GM21447 (cell line): ENCODE data around the gene RAMP3.
"Not testable (repeated sequence)": the region's sequence is repeated elsewhere in the genome, so short reads cannot be mapped to it uniquely, and the experiment has no call there.

Experiments
- ATAC-seq: cut with Tn5 transposase; IDR thresholded peaks from one replicate; pipeline ENCODE4 v1.9.1; 2021; ENCODE audit not compliant: unreplicated experiment

The RAMP3 gene

GRCh38 chr7:45155941-45156340 is 1.6 kb upstream of the RAMP3 start:
- no peak for ATAC-seq

DNA sequence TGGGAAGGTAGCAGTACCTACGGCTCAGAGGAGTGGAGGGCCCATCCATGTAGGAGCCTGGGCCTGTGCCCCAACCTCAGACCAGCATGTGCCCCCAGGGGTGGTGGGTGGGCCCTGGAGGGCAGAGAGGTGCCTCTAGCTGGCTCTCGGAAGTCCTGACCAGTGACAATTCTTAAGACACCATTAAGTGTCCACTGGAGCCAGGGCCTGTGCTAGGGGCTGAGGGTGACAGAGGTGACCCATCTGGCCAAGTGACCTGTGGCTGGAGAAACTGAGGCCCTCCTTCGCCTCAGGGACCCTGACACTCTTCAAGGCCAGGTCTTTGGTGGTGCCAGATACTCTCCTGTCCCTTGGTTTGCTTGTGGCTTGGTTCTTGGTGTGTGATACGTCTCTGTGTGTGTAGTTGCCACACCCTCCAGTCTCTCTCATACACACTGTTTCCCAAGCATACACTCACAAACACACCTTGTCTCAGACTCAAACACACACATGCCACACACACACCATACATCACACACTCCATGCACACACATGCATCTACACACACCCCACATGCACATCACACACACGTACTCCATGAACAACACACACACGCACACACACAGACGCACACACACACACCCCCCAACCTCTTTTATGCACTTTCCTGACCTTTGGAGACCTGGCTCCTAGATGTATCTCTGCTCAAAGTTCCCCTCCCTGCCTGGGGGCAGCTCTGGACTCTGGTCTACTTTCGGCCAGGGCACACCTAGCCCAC is 897 bp upstream of the RAMP3 start:
- ATAC-seq, result no peak

DNA sequence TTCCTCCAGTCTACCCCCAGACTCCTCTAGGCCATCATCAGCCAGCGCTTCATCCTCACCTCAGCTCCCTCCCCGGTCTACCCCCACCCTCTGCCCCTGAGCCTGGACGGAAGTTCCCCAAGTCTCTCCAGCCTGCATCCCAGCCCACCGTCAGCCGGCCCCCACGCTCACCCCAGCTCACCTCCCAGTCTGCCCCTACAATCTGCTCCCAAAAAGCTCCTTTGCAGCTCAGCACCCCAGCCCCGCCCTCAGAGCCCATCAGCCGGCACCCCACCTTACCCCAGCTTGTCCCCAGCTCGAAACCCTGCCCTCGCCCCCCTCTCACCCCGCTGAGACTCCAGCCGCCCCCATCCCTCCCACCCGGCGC is 322 bp upstream of the RAMP3 start:
- no peak for ATAC-seq

DNA sequence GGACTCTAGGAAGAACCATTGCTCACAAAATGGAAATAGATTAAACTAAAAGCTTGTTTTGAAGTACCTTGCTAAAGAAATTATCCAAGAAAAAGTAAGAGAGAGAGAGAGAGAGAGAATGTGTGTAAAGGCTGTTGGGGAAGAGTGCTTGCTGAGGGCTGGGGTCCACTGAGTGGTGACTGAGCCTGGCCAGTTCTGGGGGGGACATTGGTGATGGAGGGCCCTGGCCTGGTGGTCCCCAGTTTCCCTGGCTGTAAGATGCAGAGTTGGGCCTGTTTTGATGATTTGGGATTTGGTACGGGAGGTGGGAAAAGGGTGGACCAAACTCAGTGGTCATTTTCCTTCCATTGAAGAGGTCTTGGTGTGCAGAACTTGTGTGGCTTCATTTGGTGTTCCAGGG is 880 bp downstream of the RAMP3 start:
- ATAC-seq, result no peak

DNA sequence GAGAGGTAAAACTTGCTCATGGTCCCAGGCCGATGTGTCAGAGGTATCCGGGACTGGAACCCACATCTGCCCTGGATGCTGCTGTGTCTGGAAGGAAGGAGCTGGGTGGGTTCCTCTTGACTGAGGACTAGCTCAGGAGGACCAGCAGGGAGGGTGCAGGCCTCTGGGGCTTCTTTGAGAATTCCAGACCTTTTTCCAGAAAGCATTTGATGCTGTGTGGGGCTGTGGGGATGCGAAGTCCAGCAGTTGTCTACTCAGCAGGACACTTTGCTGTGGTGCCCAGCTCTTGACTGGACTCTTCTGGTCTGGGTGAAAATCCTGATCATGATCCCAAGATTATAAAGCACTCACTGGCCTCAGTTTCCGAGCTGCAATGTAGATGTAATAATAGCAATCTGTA is 1.7 kb downstream of the RAMP3 start:
- no peak for ATAC-seq

GRCh38 chr7:45160417-45160881 is 2.9 kb downstream of the RAMP3 start:
- ATAC-seq, result peak; percentile 69

DNA sequence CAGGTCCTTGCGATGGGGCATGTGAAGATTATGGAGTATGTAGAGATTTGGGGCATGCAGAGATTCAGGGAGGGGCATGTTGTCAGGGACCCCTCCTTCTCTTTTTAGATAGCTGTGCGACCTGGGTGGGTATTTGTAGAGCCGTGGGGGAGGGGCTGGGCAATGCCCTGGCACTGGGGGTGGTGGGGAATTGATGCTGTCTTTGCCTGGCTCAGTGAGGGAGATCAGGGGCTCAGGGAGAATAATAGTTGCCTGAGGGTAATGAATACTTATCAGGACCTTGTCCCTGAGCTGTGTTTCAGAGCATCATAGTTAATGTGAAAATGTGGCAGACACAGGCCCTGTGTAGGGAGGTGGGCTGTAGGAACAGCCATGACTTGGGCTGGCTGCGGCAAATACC is 3.5 kb downstream of the RAMP3 start:
- ATAC-seq, result no peak

DNA sequence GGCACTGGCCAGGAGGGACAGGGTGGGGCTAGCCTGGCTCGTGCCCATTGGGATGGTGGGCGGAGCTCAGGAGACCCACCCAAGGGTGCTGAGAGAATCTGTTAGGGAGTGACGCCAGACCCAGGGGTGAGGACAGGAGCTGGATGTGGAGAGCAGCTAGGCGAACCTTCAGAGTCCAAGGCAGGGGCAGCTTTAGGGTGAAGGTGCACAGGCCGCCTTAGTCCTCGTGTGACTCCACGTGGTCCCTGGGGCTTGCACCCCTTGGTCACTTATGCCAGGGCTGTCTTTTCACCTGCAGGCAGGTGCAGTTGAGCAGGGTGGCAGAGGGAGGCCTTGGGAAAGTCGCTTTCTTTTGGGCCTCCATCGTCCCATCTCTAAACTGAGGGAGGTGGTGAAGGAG is 4.3 kb downstream of the RAMP3 start:
- no peak for ATAC-seq

- ATAC-seq, result no peak
These were observed 4.8 kb downstream of the RAMP3 start for GRCh38 chr7:45162311-45162845.

- no peak for ATAC-seq
These were observed 5.5 kb downstream of the RAMP3 start for GRCh38 chr7:45162943-45163691.

DNA sequence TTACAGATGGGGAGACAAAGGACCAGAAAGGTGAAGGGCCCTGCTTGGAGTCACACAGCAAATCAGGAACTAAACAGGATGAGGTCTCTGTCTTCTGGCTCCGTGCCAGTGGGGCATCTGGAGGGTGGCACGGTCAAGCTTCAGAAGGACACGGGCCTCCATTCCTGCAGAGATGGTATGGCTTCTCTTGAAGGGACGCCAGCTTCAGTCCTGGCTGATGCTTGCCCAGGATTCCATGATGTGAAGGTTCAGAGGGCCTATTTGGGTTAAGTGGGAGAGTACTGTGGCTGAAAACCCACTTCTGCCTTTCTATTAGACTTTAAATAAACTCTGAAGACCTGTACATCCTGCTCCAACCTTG is 6.1 kb downstream of the RAMP3 start:
- no peak for ATAC-seq

GRCh38 chr7:45164271-45164670 is 6.7 kb downstream of the RAMP3 start:
- not testable (repeated sequence) for ATAC-seq

DNA sequence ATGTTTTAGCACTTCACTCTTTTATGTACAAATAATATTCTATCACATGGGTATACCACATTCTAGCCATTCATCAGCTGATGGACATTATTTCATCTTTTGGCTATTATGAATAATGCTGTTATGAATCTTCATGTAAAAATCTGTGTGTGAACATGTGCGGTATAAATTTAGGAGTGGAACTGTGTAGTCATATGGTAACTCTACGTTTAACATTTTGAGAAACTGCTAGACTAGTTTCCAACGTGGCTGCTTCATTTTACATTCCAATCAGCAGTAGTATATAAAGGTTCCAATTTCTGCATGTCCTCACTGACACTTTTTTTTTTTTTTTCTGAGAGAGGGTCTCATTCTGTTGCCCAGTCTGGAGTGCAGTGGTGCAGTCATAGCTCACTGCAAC is 8.3 kb downstream of the RAMP3 start:
- no peak for ATAC-seq

GRCh38 chr7:45171946-45172345 is 14.4 kb downstream of the RAMP3 start:
- no peak for ATAC-seq

DNA sequence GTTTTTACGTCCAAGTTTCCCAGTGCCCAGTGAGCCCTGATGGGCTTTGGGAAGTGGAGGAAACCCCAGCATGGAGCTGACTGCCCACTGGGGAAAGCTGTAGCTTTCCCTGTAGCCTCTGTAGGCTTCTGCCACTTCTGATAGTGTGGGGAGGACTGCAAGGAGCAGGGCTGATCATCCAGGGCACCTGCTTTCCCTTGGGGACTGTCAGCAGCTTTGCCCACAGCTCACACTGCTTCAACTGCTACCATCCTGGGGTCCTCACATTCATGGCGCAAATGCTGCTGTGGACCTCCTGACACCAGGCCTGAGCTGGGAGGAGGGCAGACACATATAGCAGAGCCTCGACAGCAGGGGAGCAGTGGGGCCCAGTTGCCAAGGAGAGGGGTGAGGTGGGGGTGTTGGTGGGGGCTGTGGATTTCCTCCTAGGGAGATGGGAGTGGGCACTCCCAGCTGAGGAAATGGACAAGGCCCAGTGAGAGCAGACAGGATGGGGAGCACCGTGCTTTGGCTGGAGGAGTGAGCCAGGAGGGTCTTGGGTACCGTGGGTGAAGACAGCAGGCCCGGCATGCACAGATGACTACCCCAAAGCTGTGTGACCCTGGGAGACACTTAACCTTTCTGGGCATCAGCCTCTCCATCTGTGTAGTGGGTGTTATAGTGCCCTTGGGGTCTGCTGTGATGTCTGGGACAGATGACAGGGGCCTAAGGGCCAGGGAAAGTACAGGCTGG is 16.2 kb downstream of the RAMP3 start:
- no peak for ATAC-seq

DNA sequence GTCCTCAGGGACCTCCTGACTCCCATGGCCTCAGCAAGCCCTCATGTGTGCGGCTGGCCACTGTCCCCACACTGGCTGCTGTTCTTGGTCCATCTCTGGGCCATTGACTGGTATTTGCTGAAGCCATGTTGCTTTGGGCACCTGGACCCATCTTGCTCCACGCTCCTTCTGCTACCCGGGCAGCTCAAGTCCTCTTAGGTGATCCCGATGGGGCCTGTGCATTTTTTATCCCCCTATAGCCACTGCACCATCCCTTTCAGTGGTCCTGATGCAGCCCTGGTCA is 16.7 kb downstream of the RAMP3 start:
- ATAC-seq, result no peak

GRCh38 chr7:45174966-45175765 is 17.6 kb downstream of the RAMP3 start:
- ATAC-seq, result no peak

DNA sequence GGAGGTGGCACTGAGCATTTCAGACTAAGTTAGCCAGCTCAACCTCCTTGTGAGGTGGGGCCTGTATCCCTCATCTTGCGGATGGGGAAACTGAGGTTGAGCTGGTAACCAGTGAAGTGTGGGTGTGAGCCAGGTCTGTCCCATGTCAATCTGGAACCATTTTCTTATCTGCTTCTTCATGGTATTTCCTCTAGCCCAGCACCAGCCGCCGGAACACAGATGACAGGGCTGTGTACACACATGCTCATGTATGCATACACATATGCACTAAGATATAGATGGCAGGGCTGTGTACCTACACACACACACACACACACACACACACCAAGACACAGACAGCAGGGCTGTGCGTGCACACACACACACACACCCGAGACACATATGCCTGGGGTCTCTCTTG is 18.5 kb downstream of the RAMP3 start:
- ATAC-seq, result no peak

DNA sequence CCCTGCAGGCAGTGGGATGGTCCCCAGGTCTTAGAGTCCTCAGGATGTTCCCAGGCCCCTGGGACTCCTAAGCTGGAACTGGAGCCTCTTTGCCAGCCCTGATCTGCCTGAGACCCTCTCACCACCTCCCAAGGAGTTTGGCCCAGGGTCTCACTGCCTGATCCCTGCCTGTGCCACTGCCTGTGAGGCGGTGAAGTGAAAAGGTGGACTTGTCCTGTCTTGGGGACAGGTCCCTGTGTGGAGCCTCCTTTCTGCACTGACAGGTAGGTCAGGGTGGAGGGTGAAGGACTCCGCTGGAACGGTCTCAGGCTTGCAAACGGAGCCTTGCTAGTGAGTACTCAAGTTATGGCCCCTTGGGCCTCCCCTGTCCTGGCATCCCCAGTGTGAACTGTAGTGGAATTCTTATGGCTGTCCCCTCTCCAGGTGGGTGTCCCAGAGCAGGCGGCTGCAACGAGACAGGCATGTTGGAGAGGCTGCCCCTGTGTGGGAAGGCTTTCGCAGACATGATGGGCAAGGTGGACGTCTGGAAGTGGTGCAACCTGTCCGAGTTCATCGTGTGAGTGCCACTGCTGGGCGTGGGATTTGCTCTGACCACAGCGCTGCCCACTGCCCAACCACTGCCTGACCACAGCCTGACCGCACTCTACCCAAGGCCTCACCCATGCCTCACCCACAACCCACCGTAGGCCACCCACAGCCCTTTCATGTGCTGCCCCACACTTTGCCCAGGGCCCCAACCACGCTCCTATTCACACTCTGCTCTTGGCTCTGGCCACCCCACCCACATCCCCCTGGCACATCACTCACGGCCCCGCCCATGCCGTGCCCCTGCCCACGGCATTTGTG is 19.5 kb downstream of the RAMP3 start:
- no peak for ATAC-seq

DNA sequence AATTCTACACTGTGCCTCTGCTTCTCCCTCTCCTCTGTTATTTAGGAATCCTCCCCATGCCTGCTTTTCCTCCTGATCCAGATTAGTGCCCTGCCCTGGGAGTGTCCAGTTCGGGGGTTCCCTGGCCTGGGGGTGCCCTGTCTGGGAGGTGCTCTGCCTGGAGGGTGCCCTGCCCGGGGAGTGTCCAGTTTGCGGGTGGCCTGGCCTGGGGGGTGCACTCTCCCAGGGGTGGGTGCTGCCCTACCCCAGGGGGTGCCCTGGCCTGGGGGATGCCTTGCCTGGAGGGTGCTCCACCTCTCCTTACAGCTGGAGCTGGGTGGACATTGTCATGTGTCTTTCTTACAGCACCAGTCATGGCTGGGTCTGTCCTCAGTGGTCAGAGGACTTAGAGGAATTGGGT is 20.2 kb downstream of the RAMP3 start:
- ATAC-seq, result no peak
